PC-3 (cell line): ENCODE results near the gene AHCYL2. TPM values are rescaled to one million over a fixed set of nuclear protein-coding genes. Genes with fewer than 3 reads are reported as not detected.

Experiments
- ATAC-seq: fragments of 200-7000 bp; cut with Tn5 transposase; 2 replicates; pipeline ENCODE4 v1.9.1; 2020; ENCODE audit warnings: mild to moderate bottlenecking, moderate library complexity
- BruUV-seq: library from RNA; stranded (reverse); fragments of 400-500 nt; replicated peaks from 2 replicates; lab custom pipeline; 2021; lab: Mats Ljungman, UMichigan
- CTCF ChIA-PET: fragments of 300-600 bp; sonication (Branson Sonifier 250); formaldehyde crosslinking; loops from one replicate; lab custom pipeline; 2022; ENCODE audit warnings: antibody characterized with exemption; lab: Charles Lee
- POLR2A ChIA-PET: fragments of 300-600 bp; sonication (Branson Sonifier 250); formaldehyde crosslinking; loops from one replicate; lab custom pipeline; 2022; ENCODE audit warnings: antibody characterized with exemption; ENCODE audit not compliant: unreplicated experiment; lab: Charles Lee
- DNase-seq: peaks from one replicate; pipeline ENCODE4 v3.0.0-alpha.2; 2015
- H2AFZ ChIP-seq: fragments of 300-600 bp; sonication (generic); 2 replicates; pipeline ENCODE4 v1.6.0; 2016; ENCODE audit warnings: antibody characterized with exemption, low read length
- H3F3A ChIP-seq: fragments of 300-600 bp; sonication (generic); one replicate; pipeline ENCODE4 v1.6.0; 2017; ENCODE audit warnings: antibody characterized with exemption, low read length, control low read depth, mild to moderate bottlenecking; ENCODE audit not compliant: unreplicated experiment
- H3K27ac ChIP-seq: fragments of 300-600 bp; sonication (generic); 2 replicates; pipeline ENCODE4 v1.5.1; 2016; ENCODE audit warnings: mild to moderate bottlenecking, low read length
- H3K27me3 ChIP-seq: fragments of 300-600 bp; sonication (generic); 2 replicates; pipeline ENCODE4 v1.6.1; 2016; ENCODE audit warnings: low read length, mixed read lengths
- H3K36me3 ChIP-seq: fragments of 300-600 bp; sonication (generic); 2 replicates; pipeline ENCODE4 v1.6.1; 2016; ENCODE audit warnings: low read depth, mixed run types, low read length, mixed read lengths
- H3K4me1 ChIP-seq: fragments of 300-600 bp; sonication (generic); 2 replicates; pipeline ENCODE4 v1.5.1; 2016; ENCODE audit warnings: low read length; ENCODE audit not compliant: insufficient read depth
- H3K4me2 ChIP-seq: fragments of 300-600 bp; sonication (generic); 2 replicates; pipeline ENCODE4 v1.6.0; 2016; ENCODE audit warnings: low read length
- H3K4me3 ChIP-seq: fragments of 300-600 bp; sonication (generic); 2 replicates; pipeline ENCODE4 v1.5.1; 2016; ENCODE audit warnings: mild to moderate bottlenecking, low read length, mixed read lengths
- H3K79me2 ChIP-seq: fragments of 300-600 bp; sonication (generic); 2 replicates; pipeline ENCODE4 v1.6.1; 2017; ENCODE audit warnings: low read length, mixed read lengths
- H3K9ac ChIP-seq: fragments of 300-600 bp; sonication (generic); 2 replicates; pipeline ENCODE4 v1.6.0; 2016; ENCODE audit warnings: mild to moderate bottlenecking, low read length
- H3K9me2 ChIP-seq: fragments of 300-600 bp; sonication (generic); replicated peaks from 2 replicates; pipeline ENCODE4 v1.6.1; 2016; ENCODE audit warnings: mixed run types, low read length, mixed read lengths
- H3K9me3 ChIP-seq: fragments of 300-600 bp; sonication (generic); 2 replicates; pipeline ENCODE4 v1.6.1; 2016; ENCODE audit warnings: low read length, mixed read lengths
- H4K20me1 ChIP-seq: fragments of 300-600 bp; sonication (generic); 2 replicates; pipeline ENCODE4 v1.6.1; 2016; ENCODE audit warnings: low read length, mixed read lengths
- CTCF ChIP-seq: fragments of 300-600 bp; sonication (generic); conservative IDR thresholded peaks from 2 replicates; pipeline ENCODE4 v1.5.1; 2017; ENCODE audit warnings: antibody characterized with exemption, low read depth, mild to moderate bottlenecking, low read length
- EZH2 ChIP-seq: fragments of 300-600 bp; sonication (generic); IDR thresholded peaks from one replicate; pipeline ENCODE4 v1.6.1; 2017; ENCODE audit warnings: antibody characterized with exemption, mild to moderate bottlenecking, low read length; ENCODE audit not compliant: unreplicated experiment
- EZH2phosphoT487 ChIP-seq: fragments of 300-600 bp; sonication (generic); IDR thresholded peaks from 2 replicates; pipeline ENCODE4 v1.6.1; 2018; ENCODE audit warnings: mild to moderate bottlenecking, antibody characterized with exemption, low read length, borderline replicate concordance
- intact Hi-C: fragments of 100-400 bp; cut with micrococcal nuclease; formaldehyde crosslinking; loops from 2 replicates; pipeline ENCODE4 v1.9.0; 2023
- total RNA-seq: library from RNA; depleted of rRNA; stranded (reverse); fragments of >200 nt; gene quantifications from 2 replicates; pipeline ENCODE4 v1.2.3, GENCODE V29; 2014

AHCYL2 gene
- total RNA-seq, 1 experiment from 2014 or later = 9.2 TPM

- ChIA-PET CTCF (no interaction called here), POLR2A (no interaction called here)
- H4K20me1 ChIP-seq = no peaks in the 10 kb centered on the region
- H3K4me2 ChIP-seq = no peak overlapping the region
- no peaks in the 10 kb centered on the region for H3K9me3 ChIP-seq
- H3K9me2 ChIP-seq = no peaks in the 10 kb centered on the region
- no peaks in the 10 kb centered on the region for H3F3A ChIP-seq
- no peak overlapping the region for H3K9ac ChIP-seq
- TF ChIP-seq CTCF (no peak), EZH2phosphoT487 (no peak), EZH2 (no peak)
- DNase-seq (no peak), ATAC-seq (no peak)
- no peak overlapping the region for H3K4me3 ChIP-seq
- intact Hi-C loops = no loop called here
- H3K4me1 ChIP-seq = peaks cover 14% of the 10 kb centered on the region
- no peaks in the 10 kb centered on the region for H3K79me2 ChIP-seq
- H3K36me3 ChIP-seq = no peaks in the 10 kb centered on the region
- H2AFZ ChIP-seq = no peak overlapping the region
- H3K27me3 ChIP-seq = no peaks in the 10 kb centered on the region
- no TSS peak for BruUV-seq
- no peak overlapping the region for H3K27ac ChIP-seq
Observed at GRCh38 chr7:129283936-129284335, 59.1 kb downstream of the AHCYL2 start.

- POLR2A ChIA-PET = no interaction called here
- H3F3A ChIP-seq = no peaks in the 10 kb centered on the region
- H3K4me1 ChIP-seq = peaks cover 4% of the 10 kb centered on the region
- H3K9ac ChIP-seq = no peak overlapping the region
- intact Hi-C loops = no loop called here
- CTCF ChIA-PET = interaction anchor here (0.6 kb wide), 1 partner anchor 97 kb away, joined by 5 read pairs; the partner anchor contains the start of gene SMO
- H3K27me3 ChIP-seq = no peaks in the 10 kb centered on the region
- H3K9me3 ChIP-seq = no peaks in the 10 kb centered on the region
- BruUV-seq = no TSS peak
- no peaks in the 10 kb centered on the region for H3K79me2 ChIP-seq
- TF ChIP-seq CTCF (no peak), EZH2 (no peak), EZH2phosphoT487 (no peak)
- no peaks in the 10 kb centered on the region for H3K9me2 ChIP-seq
- DNase-seq (no peak), ATAC-seq (no peak)
- no peak overlapping the region for H3K4me3 ChIP-seq
- H4K20me1 ChIP-seq = no peaks in the 10 kb centered on the region
- H3K4me2 ChIP-seq = no peak overlapping the region
- no peak overlapping the region for H3K27ac ChIP-seq
- no peaks in the 10 kb centered on the region for H3K36me3 ChIP-seq
- H2AFZ ChIP-seq = no peak overlapping the region
Observed at GRCh38 chr7:129285111-129285510, 60.3 kb downstream of the AHCYL2 start.

GRCh38 chr7:129292861-129293260, 68.0 kb downstream of the AHCYL2 start:
- Histone ChIP-seq H3K9me3 (no peaks in the 10 kb centered on the region), H3F3A (no peaks in the 10 kb centered on the region), H3K9ac (no peak overlapping the region), H3K4me1 (peaks cover 7% of the 10 kb centered on the region), H2AFZ (no peak overlapping the region), H3K4me3 (no peak overlapping the region), H3K27ac (no peak overlapping the region), H3K9me2 (no peaks in the 10 kb centered on the region), H3K36me3 (no peaks in the 10 kb centered on the region), H4K20me1 (no peaks in the 10 kb centered on the region), H3K4me2 (no peak overlapping the region), H3K79me2 (no peaks in the 10 kb centered on the region), H3K27me3 (no peaks in the 10 kb centered on the region)
- BruUV-seq = no TSS peak
- CTCF ChIA-PET = no interaction called here
- no peak for TF ChIP-seq EZH2
- TF ChIP-seq CTCF = no peak
- no peak for TF ChIP-seq EZH2phosphoT487
- DNase-seq = no peak
- no peak for ATAC-seq
- intact Hi-C loops = no loop called here
- POLR2A ChIA-PET = no interaction called here
